Stimulated activated naive CD8-positive, alpha-beta T cell treated with anti-CD3 and anti-CD28 coated beads, Interleukin-15, Interleukin-2, amounts not matched to agents 100 ng/mL and 50 ng/mL, for 24 hours (primary cell): ENCODE results near the gene HLA-DOA.

Source experiments
- H3K27ac Mint-ChIP-seq: one replicate; pipeline ENCODE4 v1.8.0; 2021; ENCODE audit warnings: mild to moderate bottlenecking, mixed read lengths
- H3K27me3 Mint-ChIP-seq: one replicate; pipeline ENCODE4 v1.8.0; 2021; ENCODE audit warnings: mixed read lengths
- H3K36me3 Mint-ChIP-seq: one replicate; pipeline ENCODE4 v1.8.0; 2021; ENCODE audit warnings: low read depth, mixed read lengths
- H3K4me1 Mint-ChIP-seq: one replicate; pipeline ENCODE4 v1.8.0; 2021; ENCODE audit warnings: low read depth, mixed read lengths
- H3K4me3 Mint-ChIP-seq: one replicate; pipeline ENCODE4 v1.8.0; 2021; ENCODE audit warnings: mild to moderate bottlenecking, mixed read lengths
- H3K9me3 Mint-ChIP-seq: one replicate; pipeline ENCODE4 v1.8.0; 2021; ENCODE audit warnings: mixed read lengths

The HLA-DOA gene

DNA sequence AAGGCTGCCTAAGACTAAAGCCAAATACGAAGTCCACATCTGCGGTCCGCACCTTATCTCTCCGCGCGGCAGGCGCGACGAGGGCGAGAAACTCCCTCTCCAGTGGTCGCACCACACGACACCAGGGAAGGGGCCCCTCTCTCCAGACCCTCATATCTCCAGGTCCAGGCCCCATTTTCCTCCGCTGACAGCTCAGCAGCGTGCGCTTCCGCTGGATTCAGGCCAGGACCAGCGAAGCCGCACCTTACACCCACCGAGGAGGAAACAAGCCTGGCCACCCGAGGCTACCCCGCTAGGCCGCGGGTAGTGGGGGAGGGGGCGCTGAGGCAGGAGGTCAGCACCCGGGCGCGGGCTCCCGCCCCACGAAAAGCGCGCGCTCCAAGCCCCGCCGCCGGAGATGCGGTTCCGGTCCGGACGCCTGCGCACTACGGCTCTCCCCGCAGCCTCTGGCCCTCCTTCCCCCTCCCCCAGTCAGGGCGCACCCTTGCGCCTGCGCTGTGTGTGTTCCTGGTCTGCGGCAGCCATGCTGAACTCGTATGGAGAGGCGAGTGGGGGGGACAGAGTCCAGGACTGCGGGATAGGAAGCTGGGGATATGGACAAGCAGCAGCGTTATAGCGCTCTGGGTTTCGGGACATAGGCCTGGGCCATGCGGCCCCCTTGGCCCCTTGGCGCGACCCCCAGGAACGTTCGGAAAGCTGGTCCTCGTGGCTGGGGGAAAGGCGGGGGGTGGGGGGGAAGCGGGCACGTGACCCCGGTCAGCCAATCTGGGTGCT, 41.1 kb downstream of the HLA-DOA start, which contains the start of gene BRD2:
BRD2 (plus strand) TSS at position 502 of the 774 bp plus-strand sequence. CDS start 4,305 bp downstream, outside the sequence.
- H3K27me3 Mint-ChIP-seq, result no peaks in the 10 kb centered on the region
- H3K36me3 Mint-ChIP-seq, result peaks cover 41% of the 10 kb centered on the region
- peak within 1 kb of the TSS; percentile 99 for H3K27ac Mint-ChIP-seq
- H3K4me3 Mint-ChIP-seq, result peak within 1 kb of the TSS; percentile 95
- no peaks in the 10 kb centered on the region for H3K9me3 Mint-ChIP-seq
- peaks cover 47% of the 10 kb centered on the region for H3K4me1 Mint-ChIP-seq

DNA sequence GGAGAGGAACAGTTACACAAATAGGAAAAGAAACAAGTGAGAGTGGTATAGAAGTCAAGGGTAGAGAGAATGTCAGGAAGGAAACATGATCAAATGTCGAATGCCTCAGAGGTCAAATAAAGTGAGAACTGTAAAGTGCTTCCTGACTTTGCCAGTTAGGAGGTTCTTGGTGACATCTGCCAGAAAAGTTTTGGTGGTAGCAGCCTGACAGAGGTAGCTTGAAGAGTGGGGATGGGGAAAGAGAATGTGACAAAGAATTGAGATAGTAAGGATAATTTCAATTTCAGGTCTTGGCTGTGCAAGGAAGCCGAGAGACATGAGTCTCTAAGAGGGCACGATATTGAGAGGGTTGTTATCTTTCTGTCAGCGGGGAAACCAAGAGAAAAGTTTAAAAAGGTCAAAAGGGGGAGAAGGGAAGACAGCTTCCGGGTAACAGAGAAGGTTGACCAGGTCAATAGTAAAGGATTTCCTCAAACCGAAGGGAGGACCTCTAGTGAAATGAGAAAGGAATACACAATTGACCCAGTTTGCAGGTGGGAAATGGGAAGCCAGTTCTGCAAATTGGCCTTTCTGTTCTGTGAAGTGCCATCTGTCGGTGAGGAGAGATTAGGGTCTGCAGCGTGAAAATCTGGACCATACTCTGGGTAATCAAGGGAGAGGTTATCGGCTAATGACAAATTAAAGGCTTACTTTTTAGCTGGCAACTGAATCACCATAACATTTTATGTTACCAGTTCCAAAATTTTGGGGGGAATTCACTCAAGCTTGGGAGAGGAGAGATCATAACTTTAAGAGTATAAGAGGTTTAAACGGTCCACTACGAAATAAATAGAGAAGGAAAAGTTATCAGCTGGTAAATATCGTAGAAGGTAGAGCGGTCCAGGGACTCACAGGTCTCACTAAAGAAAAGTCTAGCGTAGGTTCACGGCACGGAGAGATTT, 42.0 kb downstream of the HLA-DOA start:
- H3K4me3 Mint-ChIP-seq, result peak overlapping the region; percentile 95
- no peaks in the 10 kb centered on the region for H3K27me3 Mint-ChIP-seq
- H3K36me3 Mint-ChIP-seq, result peaks cover 32% of the 10 kb centered on the region
- peaks cover 51% of the 10 kb centered on the region for H3K4me1 Mint-ChIP-seq
- peak overlapping the region; percentile 99 for H3K27ac Mint-ChIP-seq
- H3K9me3 Mint-ChIP-seq, result no peaks in the 10 kb centered on the region

DNA sequence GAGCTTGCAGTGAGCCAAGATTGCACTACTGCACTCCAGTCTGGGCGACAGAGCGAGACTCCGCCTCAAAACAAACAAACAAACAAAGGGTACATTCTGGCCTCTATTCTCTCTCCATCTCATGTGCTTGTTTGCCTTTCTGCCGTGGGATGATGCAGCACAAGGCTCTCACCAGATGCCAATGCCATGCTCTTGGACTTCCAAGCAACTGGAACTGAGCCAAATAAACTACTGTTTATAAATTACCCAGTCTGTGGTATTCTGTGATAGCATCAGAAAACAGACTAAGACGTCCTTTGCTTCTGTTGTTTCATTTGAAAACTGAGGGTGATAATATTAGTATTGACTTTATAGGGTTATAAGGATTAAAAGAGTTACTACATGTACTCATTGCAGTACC, 44.6 kb downstream of the HLA-DOA start:
- peaks cover 62% of the 10 kb centered on the region for H3K4me1 Mint-ChIP-seq
- no peak overlapping the region for H3K27ac Mint-ChIP-seq
- no peaks in the 10 kb centered on the region for H3K27me3 Mint-ChIP-seq
- no peaks in the 10 kb centered on the region for H3K9me3 Mint-ChIP-seq
- no peak overlapping the region for H3K4me3 Mint-ChIP-seq
- H3K36me3 Mint-ChIP-seq, result peaks cover 8% of the 10 kb centered on the region

DNA sequence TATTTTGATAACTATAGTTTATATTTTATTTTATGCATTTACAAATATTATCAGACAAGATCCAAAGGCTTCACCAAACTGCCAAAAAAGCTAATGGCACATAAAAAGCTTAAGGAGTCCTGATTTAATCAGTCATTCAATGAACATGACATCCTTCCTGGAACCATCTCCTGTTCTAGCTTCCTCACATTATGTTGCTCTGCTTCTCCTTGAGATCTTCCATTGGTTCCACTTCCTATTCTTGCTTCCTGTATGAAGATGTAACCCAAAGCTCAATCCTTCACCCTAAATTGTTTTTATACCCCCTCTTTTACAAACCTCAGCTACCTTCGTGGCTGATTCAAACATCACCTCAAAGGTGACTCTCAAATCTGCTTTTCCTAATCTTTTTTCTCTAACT, 45.5 kb downstream of the HLA-DOA start:
- Mint-ChIP-seq H3K27ac (peak overlapping the region; percentile 16), H3K4me3 (no peak overlapping the region), H3K36me3 (peaks cover 4% of the 10 kb centered on the region), H3K9me3 (no peaks in the 10 kb centered on the region), H3K27me3 (no peaks in the 10 kb centered on the region), H3K4me1 (peaks cover 59% of the 10 kb centered on the region)

DNA sequence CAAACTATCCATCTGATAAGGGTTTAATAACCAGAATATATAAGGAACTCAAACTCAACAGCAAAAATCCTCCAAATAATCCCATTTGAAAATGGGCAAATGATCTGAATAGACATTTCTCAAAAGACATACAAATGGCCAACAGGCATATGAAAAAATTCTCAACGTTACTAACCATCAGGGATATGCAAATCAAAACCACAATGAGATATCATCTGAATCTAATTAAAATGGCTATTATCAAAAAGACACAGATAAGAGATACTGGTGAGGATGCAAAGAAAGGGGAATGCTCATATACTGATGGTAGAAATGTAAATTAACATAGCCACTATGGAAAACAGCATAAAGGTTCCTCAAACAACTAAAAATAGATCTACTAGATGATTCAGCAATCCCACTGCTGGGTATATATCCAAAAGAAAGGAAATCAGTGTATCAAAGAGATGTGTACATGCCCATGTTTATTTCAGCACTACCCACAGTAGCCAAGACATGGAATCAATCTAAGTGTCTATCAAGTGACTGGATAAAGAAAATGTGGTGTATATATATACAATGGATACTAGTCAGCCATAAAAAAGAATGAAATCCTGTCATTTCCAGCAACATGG, 47.1 kb downstream of the HLA-DOA start:
- Mint-ChIP-seq H3K4me1 (peaks cover 54% of the 10 kb centered on the region), H3K27ac (no peak overlapping the region), H3K9me3 (no peaks in the 10 kb centered on the region), H3K4me3 (no peak overlapping the region), H3K36me3 (peaks cover 8% of the 10 kb centered on the region), H3K27me3 (no peaks in the 10 kb centered on the region)

DNA sequence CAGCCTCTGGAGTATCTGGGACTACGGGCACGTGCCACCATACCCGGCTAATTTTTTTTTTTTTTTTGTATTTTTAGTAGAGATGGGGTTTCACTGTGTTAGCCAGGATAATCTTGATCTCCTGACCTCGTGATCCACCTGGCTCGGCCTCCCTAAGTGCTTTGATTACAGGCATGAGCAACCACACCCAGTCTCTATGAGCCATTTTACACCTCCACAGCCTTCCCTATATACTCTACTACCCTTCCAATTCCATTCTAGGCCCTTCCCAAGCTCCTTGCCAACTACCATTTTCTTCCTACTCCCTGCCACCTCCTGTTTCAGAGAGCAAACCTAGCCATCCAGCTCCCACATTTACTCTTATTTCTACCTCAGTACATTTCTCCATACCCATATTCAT, 48.8 kb downstream of the HLA-DOA start:
- Mint-ChIP-seq H3K4me1 (peaks cover 49% of the 10 kb centered on the region), H3K27ac (no peak overlapping the region), H3K4me3 (no peak overlapping the region), H3K9me3 (no peaks in the 10 kb centered on the region), H3K36me3 (peaks cover 8% of the 10 kb centered on the region), H3K27me3 (no peaks in the 10 kb centered on the region)

DNA sequence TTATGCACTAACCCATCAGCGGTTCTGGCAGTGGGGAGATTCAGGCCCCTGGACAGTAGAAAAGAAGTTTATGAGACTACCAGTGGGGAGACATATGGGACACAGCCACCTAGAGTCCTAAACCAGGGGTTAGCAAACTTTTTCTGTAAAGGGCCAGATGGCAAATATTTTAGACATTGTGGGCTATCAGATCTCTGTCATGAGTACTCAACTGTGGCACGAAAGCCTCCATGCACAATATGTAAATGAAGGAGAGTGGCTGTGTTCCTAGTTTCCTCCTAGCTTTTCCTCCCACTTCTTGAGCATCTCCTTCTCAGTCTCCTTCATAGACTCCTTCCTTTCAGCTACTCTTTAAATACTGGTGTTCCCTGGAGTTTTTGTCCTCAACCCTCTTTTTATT, 53.2 kb downstream of the HLA-DOA start:
- H3K4me3 Mint-ChIP-seq, result no peak overlapping the region
- H3K9me3 Mint-ChIP-seq, result no peaks in the 10 kb centered on the region
- no peaks in the 10 kb centered on the region for H3K27me3 Mint-ChIP-seq
- peaks cover 3% of the 10 kb centered on the region for H3K36me3 Mint-ChIP-seq
- peaks cover 53% of the 10 kb centered on the region for H3K4me1 Mint-ChIP-seq
- H3K27ac Mint-ChIP-seq, result no peak overlapping the region

DNA sequence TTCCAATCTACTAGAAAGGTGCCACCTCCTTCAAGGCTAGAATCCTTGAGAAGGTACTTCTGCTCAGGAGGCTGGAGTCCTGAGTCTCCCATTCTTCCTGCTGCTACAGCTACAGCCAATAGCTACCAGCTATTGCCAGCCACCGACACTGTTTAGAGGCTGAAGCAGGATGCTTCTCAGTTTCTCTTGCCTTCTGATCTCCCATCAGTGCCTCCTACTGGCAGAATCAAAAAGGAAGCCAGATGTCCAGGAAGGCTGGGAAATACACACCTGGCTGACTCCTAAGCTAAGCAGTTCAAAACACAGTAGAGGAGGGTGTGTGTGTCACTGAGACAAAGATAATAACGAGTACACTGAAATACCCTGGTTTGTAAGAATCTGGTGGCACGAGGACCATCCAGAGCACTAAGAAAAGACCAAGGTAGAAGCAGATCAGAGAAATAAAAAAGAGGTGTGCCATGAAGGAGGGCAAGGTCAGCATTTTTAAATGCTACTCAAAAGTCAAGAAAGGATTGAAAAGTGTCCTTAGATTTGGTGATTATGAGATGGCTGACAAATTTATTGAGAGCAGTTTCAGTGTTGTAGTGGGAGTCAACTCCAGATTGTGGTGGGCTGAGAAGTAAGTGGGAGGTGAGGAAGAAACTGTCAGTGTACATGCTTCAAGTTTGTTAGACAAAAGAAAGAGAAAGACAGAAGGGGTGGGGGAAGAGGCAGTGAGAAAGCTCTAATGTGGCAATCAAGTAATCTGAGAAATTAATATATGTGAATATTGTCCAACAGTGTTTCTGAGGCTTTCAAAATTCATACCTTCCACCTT, 54.2 kb downstream of the HLA-DOA start:
- Mint-ChIP-seq H3K4me1 (peaks cover 49% of the 10 kb centered on the region), H3K27me3 (no peaks in the 10 kb centered on the region), H3K27ac (peak overlapping the region; percentile 9), H3K4me3 (peak overlapping the region; percentile 31), H3K36me3 (peaks cover 3% of the 10 kb centered on the region), H3K9me3 (no peaks in the 10 kb centered on the region)

DNA sequence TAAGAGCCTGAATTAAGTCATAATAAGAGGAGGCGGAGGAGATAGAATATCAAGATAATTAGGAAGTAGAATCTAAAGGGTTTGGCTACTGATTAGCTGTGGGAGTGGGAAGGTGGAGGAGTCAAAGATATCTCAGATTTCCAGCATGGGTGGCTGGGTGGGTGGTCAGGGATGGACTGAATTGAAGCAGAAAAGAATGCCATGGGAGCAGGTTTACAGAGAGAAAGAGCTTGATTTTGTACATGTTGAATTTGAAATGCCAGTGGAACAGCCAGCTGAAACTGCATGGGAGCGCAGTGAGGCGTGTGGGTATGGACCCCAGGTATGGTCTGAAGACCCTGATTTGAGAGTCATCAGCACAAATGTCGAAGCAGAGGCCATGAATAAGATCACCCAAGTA, 55.1 kb downstream of the HLA-DOA start:
- Mint-ChIP-seq H3K9me3 (no peaks in the 10 kb centered on the region), H3K4me3 (no peak overlapping the region), H3K27me3 (no peaks in the 10 kb centered on the region), H3K4me1 (peaks cover 58% of the 10 kb centered on the region), H3K27ac (no peak overlapping the region), H3K36me3 (peaks cover 3% of the 10 kb centered on the region)
